ENCODE results near the gene LRRC49.

The LRRC49 gene

GRCh38 chr15:70873232-70874054 lies 19.2 kb upstream of the LRRC49 start:
- ChIA-PET CTCF (interaction anchor here (2.8 kb wide), 1 partner anchor 48 kb away, joined by 34 read pairs; no protein-coding TSS in a partner anchor), POLR2A (interaction anchor here (2.4 kb wide), 1 partner anchor 18 kb away, joined by 26 read pairs; the partner anchor contains the start of gene LARP6)
- TF ChIP-seq SUZ12 (IDR thresholded peaks at IDR 0.05), result no peak
- no peak for TF ChIP-seq CTBP1 (IDR thresholded peaks at IDR 0.05; ENCODE audit: borderline replicate concordance)
- TF ChIP-seq FOXK2 (IDR thresholded peaks at IDR 0.05), result no peak
- TF ChIP-seq ZNF384 (IDR thresholded peaks at IDR 0.05), result no peak
- no peak for TF ChIP-seq TARDBP (IDR thresholded peaks at IDR 0.05)
- no peak for TF ChIP-seq LEF1 (IDR thresholded peaks at IDR 0.05; ENCODE audit: borderline replicate concordance)
- no peak for TF ChIP-seq FOXA1 (IDR thresholded peaks at IDR 0.05)
- TF ChIP-seq L3MBTL2 (conservative IDR thresholded peaks at IDR 0.05), result no peak
- no peak for TF ChIP-seq ELF4 (IDR thresholded peaks at IDR 0.05)
- TF ChIP-seq ARNT (IDR thresholded peaks at IDR 0.05), result no peak
- TF ChIP-seq PKNOX1 (IDR thresholded peaks at IDR 0.05), result no peak
- no peak for TF ChIP-seq FOXM1 (IDR thresholded peaks at IDR 0.05; ENCODE audit: borderline replicate concordance)
- no peak for TF ChIP-seq HDGF (IDR thresholded peaks at IDR 0.05; ENCODE audit: borderline replicate concordance)
- TF ChIP-seq BHLHE40 (IDR thresholded peaks at IDR 0.05; ENCODE audit: borderline replicate concordance), result no peak
- TF ChIP-seq SP1 (IDR thresholded peaks at IDR 0.05), result no peak
- no peak for TF ChIP-seq NFRKB (IDR thresholded peaks at IDR 0.05)
- DNase-seq (ENCODE audit: extremely low spot score), result no peak

- no peak for DNase-seq (ENCODE audit: extremely low spot score)
- POLR2A ChIA-PET, result interaction anchor here (2.0 to 2.4 kb wide), 2 partner anchors 15 to 20 kb away, joined by 5 to 26 read pairs; partner anchors contain the start of gene LARP6
- CTCF ChIA-PET, result interaction anchor here (0.7 to 2.8 kb wide), 14 partner anchors 10 to 568 kb away, joined by 3 to 34 read pairs (median 5); partner anchors contain the start of gene LARP6
- TF ChIP-seq ZNF384 (IDR thresholded peaks at IDR 0.05), result no peak
- TF ChIP-seq L3MBTL2 (conservative IDR thresholded peaks at IDR 0.05), result no peak
- no peak for TF ChIP-seq TARDBP (IDR thresholded peaks at IDR 0.05)
- TF ChIP-seq SP1 (IDR thresholded peaks at IDR 0.05), result no peak
- no peak for TF ChIP-seq FOXM1 (IDR thresholded peaks at IDR 0.05; ENCODE audit: borderline replicate concordance)
- no peak for TF ChIP-seq ARNT (IDR thresholded peaks at IDR 0.05)
- no peak for TF ChIP-seq HDGF (IDR thresholded peaks at IDR 0.05; ENCODE audit: borderline replicate concordance)
- TF ChIP-seq FOXK2 (IDR thresholded peaks at IDR 0.05), result no peak
- no peak for TF ChIP-seq SUZ12 (IDR thresholded peaks at IDR 0.05)
- TF ChIP-seq CTBP1 (IDR thresholded peaks at IDR 0.05; ENCODE audit: borderline replicate concordance), result no peak
- TF ChIP-seq PKNOX1 (IDR thresholded peaks at IDR 0.05), result no peak
- no peak for TF ChIP-seq LEF1 (IDR thresholded peaks at IDR 0.05; ENCODE audit: borderline replicate concordance)
- TF ChIP-seq BHLHE40 (IDR thresholded peaks at IDR 0.05; ENCODE audit: borderline replicate concordance), result no peak
- TF ChIP-seq ELF4 (IDR thresholded peaks at IDR 0.05), result no peak
- TF ChIP-seq NFRKB (IDR thresholded peaks at IDR 0.05), result no peak
- no peak for TF ChIP-seq FOXA1 (IDR thresholded peaks at IDR 0.05)
These were observed 17.4 kb upstream of the LRRC49 start for GRCh38 chr15:70875001-70875782.

GRCh38 chr15:70876011-70876410 lies 16.6 kb upstream of the LRRC49 start:
- ChIA-PET POLR2A (interaction anchor here (2.0 kb wide), 1 partner anchor 14 kb away, joined by 5 read pairs; no protein-coding TSS in a partner anchor), CTCF (no interaction called here)
- DNase-seq (ENCODE audit: extremely low spot score), result no peak
- TF ChIP-seq FOXA1 (IDR thresholded peaks at IDR 0.05), result no peak

DNA sequence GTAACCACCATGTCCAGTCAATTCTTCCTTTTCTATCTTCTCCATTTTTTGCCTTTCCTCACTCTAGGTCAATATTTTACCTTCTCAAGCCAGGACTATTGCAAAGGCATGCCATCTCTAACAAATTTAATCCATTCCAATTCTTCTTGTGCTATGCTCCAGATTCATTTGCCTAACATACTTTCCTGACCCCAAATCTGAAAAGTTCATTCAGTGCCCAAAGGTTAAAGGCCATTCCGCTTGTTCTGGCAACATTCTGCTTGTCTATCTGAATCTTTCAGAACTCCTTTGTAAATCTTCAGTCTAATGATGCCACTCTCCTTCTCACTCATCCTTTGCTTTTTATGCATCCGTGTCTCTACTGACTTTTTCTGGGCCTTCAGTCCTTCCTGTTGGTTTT lies 15.9 kb upstream of the LRRC49 start:
- POLR2A ChIA-PET, result no interaction called here
- TF ChIP-seq TARDBP (IDR thresholded peaks at IDR 0.05) (no peak), ELF4 (IDR thresholded peaks at IDR 0.05) (no peak), BHLHE40 (IDR thresholded peaks at IDR 0.05; ENCODE audit: borderline replicate concordance) (no peak), FOXK2 (IDR thresholded peaks at IDR 0.05) (no peak), LEF1 (IDR thresholded peaks at IDR 0.05; ENCODE audit: borderline replicate concordance) (no peak), SUZ12 (IDR thresholded peaks at IDR 0.05) (no peak), FOXM1 (IDR thresholded peaks at IDR 0.05; ENCODE audit: borderline replicate concordance) (no peak), FOXA1 (IDR thresholded peaks at IDR 0.05) (no peak), ZNF384 (IDR thresholded peaks at IDR 0.05) (no peak), HDGF (IDR thresholded peaks at IDR 0.05; ENCODE audit: borderline replicate concordance) (no peak), PKNOX1 (IDR thresholded peaks at IDR 0.05) (no peak), L3MBTL2 (conservative IDR thresholded peaks at IDR 0.05) (no peak), SP1 (IDR thresholded peaks at IDR 0.05) (no peak)

GRCh38 chr15:70879401-70879800 lies 13.2 kb upstream of the LRRC49 start:
- no peak for TF ChIP-seq ZNF384 (IDR thresholded peaks at IDR 0.05)
- TF ChIP-seq NFRKB (IDR thresholded peaks at IDR 0.05), result no peak
- no peak for TF ChIP-seq ELF4 (IDR thresholded peaks at IDR 0.05)
- no peak for TF ChIP-seq SUZ12 (IDR thresholded peaks at IDR 0.05)
- TF ChIP-seq BHLHE40 (IDR thresholded peaks at IDR 0.05; ENCODE audit: borderline replicate concordance), result no peak
- DNase-seq (ENCODE audit: extremely low spot score), result no peak
- ChIA-PET CTCF (interaction anchor here (1.6 kb wide), 1 partner anchor 55 kb away, joined by 7 read pairs; no protein-coding TSS in a partner anchor), POLR2A (interaction anchor here (1.4 to 1.6 kb wide), 2 partner anchors 12 to 25 kb away, joined by 3 to 4 read pairs; partner anchors contain the start of gene LARP6)

More for the DNA sequence above, 15.9 kb upstream of the LRRC49 start:
- no peak for DNase-seq (ENCODE audit: extremely low spot score)
- CTCF ChIA-PET, result no interaction called here
